NCI-H460 (cell line): ENCODE results near the gene UGT2B15. TPM values are rescaled to one million over a fixed set of nuclear protein-coding genes. Genes with fewer than 3 reads are reported as not detected.
"Not testable (repeated sequence)": the region's sequence is repeated elsewhere in the genome, so short reads cannot be mapped to it uniquely, and the experiment has no call there.

Experiments
- DNase-seq: peaks from one replicate; pipeline ENCODE4 v3.0.0-alpha.2; 2016; ENCODE audit warnings: low read depth; ENCODE audit errors: extremely low read depth
- total RNA-seq: library from RNA; depleted of rRNA; stranded (reverse); fragments of >200 nt; shearing (Covaris generic); gene quantifications from 2 replicates; pipeline ENCODE4 v1.2.3, GENCODE V29; 2014; rRNA removed

Gene UGT2B15
- total RNA-seq, 1 experiment from 2014 or later = not detected

DNA sequence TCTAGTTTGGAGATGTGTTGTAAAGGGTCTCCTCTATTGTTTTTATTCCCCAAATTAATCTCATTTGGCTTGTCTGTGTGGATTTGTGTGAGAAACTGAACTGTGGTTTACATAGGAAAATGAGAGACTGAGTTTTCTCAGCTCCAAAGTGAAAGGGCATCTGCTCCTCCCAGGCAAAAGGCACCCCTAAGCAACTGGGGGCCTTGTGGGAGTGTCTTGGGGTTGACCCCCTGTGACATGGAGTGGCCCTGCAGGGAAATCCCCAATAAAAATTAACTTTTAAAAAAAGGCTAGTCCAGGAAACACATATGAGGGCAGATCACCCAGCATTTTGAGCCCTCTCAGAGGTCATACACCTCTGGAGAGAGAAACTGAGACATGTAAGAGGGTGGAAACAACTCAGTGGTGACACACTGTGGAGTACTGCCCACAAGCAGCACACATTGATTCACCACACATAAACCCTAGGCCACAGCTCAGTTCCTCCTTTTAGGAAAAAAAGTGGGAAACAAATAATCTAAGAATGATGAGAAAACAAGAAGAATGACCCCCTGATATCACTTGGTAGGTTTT lies 13.3 kb downstream of the UGT2B15 start:
- not testable (repeated sequence) for DNase-seq

GRCh38 chr4:68656445-68656973 lies 13.9 kb downstream of the UGT2B15 start:
- DNase-seq = not testable (repeated sequence)

DNA sequence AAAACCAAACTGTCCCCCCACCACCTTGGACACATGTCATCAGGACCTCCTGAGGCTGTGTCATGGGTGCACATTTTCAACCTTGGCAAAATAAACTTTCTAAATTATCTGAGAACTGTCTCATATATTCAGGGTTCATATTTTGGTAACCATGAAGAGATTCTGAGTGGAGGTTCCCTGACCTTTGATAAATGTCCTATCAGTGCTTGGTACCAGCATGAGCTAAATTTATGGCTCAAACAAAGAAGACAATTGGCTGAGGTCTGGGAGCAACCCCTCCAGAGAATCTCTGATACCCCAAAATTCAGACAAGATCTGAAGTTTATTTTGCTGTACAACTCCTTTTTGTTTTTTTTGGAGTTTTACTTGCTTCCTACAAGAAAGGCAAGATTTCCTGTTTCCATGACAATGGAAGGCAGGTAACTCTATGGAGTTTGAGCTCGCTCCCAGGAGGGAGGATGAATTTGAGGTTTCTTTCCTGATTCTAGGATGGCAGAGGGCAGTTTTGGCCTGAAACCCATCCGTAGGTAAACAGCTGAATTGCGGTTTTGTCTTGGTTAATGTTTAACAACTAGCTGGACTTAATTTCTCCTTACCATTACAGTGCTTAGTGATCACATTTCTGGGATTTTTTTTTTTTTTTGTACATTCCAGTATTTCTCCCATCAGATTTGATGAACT lies 14.5 kb downstream of the UGT2B15 start:
- no peak for DNase-seq

- no peak for DNase-seq
Measured at GRCh38 chr4:68654946-68655721, 15.3 kb downstream of the UGT2B15 start.

- DNase-seq = no peak
Measured at GRCh38 chr4:68651932-68652331, 18.5 kb downstream of the UGT2B15 start.

- no peak for DNase-seq
Measured at GRCh38 chr4:68630371-68630770, 40.1 kb downstream of the UGT2B15 start.

DNA sequence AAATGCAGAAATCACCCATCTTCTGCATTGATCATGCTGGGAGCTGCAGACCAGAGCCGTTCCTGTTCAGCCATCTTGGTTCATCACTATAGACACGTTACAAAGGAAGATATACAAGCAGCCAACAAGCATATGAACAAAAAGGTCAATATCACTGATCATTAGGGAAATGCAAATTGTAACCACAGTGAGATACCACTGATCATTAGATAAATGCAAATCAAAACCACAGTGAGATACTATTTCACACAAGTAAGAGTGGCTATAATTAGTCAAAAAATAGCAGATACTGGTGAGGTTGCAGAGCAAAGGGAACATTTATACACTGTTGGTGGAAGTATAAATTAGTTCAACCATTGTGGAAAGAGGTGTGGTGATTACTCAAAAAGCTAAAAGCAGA lies 47.7 kb downstream of the UGT2B15 start:
- not testable (repeated sequence) for DNase-seq

DNA sequence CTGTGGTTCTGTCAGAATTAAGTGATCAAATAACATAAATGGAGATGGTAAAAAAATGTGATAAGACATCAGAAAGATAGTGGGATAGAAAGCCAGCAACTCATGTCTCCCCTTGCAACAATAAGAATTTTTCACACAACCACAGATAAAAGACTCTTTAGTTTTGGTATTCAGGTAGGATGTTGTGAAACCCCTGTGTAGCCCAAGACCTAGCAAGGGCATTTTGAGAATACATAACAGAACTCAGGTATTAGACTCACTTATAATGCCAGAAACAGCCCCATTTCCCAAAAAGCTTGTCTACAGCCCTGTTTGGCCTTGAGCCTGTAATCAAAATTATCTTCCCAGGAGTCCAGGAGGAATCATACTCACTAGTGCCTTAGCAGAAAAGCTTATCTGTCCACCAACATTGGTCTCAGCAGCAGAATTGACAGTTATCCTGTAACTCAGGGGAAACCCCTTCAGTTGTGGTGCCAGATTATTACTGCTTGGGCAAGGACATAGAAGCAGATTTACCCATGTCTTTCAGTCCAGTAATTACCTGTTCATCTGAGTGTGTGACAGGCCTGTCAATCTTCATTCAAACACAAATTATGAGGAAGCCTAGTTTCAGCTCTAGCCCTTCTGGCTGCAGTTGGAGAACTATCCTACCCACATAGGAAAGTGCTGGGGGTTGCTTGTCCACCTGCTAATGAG lies 53.3 kb downstream of the UGT2B15 start:
- DNase-seq = no peak

DNA sequence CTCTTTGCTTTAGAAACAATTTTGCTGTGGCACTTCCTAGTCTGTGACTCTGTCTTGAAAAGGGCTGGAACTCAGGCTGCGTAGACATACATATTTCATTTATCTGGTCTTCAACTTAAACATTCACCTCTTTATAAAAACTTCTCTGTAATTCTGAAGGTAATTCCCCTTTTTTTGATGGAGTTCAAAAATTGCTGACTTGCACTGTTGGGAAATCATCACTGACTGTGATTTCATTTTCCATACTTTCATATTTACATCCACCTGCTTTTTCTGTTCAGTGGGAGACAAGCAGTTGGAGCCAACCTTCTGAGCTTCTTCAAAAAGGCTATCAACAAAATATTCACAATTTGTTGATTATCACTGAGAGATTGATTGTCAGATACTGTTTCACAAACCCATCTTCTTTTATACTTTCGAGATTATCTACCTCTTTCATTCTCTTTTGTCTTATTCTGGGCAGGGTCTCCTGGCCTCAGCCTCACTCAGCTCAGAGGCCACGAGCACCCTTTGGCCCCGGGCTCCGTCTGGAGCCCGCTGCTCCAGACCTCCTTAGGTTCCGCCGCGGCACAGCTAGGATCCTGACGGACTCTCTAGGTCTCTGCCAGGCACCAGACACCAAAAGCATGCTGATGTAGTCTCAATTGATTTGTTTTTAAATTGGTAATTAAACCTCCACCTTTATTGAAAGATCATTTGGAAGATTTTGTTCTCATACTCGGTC lies 54.6 kb downstream of the UGT2B15 start:
- no peak for DNase-seq

- no peak for DNase-seq
Measured at GRCh38 chr4:68613752-68614151, 56.7 kb downstream of the UGT2B15 start.

- DNase-seq = no peak
Measured at GRCh38 chr4:68606240-68606639, 64.2 kb downstream of the UGT2B15 start.

GRCh38 chr4:68599150-68599549 lies 71.3 kb downstream of the UGT2B15 start:
- DNase-seq = no peak

GRCh38 chr4:68597482-68597881 lies 73.0 kb downstream of the UGT2B15 start:
- no peak for DNase-seq

Other genes with a start within 250 kb of the UGT2B15 start
- not detected in 2 replicates for gene TMPRSS11E, start 223.2 kb downstream of the UGT2B15 start, total RNA-seq
- not detected in 2 replicates for gene UGT2B17, start 94.3 kb downstream of the UGT2B15 start, total RNA-seq
- not detected in 2 replicates for gene UGT2B10, start 145.3 kb upstream of the UGT2B15 start, total RNA-seq